GM18526 (cell line): ENCODE measurements around the gene TCP11L1.
A peak's percentile ranks its signal among the peaks of the same experiment; 100 is the strongest.

Experiments used
- POLR2A ChIP-seq: IDR thresholded peaks from 3 replicates; pipeline ENCODE4 v1.6.1; 2011; ENCODE audit not compliant: insufficient read length; ENCODE audit errors: extremely low read depth

TCP11L1 gene, protein sequence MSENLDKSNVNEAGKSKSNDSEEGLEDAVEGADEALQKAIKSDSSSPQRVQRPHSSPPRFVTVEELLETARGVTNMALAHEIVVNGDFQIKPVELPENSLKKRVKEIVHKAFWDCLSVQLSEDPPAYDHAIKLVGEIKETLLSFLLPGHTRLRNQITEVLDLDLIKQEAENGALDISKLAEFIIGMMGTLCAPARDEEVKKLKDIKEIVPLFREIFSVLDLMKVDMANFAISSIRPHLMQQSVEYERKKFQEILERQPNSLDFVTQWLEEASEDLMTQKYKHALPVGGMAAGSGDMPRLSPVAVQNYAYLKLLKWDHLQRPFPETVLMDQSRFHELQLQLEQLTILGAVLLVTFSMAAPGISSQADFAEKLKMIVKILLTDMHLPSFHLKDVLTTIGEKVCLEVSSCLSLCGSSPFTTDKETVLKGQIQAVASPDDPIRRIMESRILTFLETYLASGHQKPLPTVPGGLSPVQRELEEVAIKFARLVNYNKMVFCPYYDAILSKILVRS

DNA sequence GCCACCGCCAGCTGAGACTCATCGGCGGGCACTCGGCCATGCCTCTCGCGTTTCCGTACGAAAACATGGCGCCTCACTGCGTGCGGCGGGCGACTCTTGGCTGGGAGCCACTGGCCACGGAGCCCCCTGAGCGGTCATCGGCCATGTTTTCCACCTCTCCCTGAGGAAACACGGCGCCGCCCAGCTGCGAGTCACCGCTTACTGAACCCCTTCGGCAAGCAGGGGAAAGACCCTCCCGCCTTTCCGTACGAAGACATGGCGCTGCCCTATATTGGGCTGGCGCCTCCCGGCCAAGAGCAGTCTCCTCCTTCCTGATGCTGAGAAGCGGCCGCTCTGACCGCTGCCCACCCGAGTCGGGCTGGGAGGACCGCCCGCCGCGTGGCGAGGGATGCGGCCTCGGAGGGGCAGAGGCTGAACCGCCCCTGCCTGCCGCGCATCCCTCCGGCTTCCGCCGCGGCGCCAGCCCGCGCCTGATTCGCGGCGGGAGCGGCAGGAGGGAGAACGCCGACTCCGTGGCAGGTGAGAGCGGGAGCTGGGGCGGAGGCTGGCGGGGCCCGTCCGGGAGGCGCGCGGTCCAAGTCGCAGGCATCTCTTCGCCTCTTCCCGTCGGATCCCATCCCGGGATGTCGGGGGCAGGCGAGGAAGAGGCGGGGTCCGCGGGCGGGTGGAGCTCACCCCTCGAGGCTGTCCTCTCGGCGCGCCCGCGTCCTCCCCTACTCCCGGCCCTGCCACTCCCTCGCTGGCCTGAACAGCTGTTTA, at the start of gene TCP11L1:
TCP11L1 (plus strand) TSS at position 299 of the 759 bp plus-strand sequence. CDS start 4,202 bp downstream, outside the sequence.
- peak; percentile 59 for TF ChIP-seq POLR2A

DNA sequence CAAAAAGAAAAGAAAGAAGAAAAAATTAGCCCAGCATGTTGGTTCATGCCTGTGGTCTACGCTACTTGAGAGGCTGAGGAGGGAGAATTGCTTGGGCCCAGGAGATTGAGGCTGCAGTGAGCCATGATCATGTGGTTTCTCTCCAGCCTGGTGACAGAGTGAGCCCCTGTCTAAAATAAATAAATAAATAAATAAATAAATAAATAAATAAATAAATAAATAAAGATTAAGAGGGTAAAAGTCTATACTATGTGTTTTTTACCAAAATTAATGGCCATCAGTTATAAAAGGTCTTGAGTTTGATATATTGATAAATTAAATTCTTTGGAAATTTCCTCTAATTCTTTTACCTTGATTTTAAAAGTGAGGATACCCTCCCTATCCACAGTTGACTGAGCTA, 48.9 kb upstream of the TCP11L1 start:
- TF ChIP-seq POLR2A = no peak

- TF ChIP-seq POLR2A = no peak
Observed at GRCh38 chr11:32991427-32991826, 47.9 kb upstream of the TCP11L1 start.

DNA sequence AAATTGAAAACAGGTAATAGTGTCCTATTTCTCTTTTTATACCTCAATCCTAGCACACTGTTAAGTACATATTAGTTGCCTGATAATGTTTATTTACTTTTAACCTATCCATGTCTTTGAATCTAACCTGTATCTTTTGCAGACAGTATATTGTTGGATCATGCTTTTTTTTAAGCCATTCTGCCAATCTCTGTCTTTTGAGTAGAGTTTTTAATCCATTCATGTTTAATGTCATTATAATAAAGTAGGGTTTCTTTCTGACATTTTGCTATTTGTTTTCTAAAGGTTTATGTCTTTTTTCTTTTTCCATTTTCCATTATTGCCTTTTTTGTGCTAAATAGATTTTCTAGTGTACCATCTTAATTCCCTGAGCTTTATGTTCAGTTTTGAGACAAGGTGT, 47.5 kb upstream of the TCP11L1 start:
- no peak for TF ChIP-seq POLR2A

GRCh38 chr11:33000181-33000580, 39.2 kb upstream of the TCP11L1 start:
- TF ChIP-seq POLR2A = no peak

- no peak for TF ChIP-seq POLR2A
Observed at GRCh38 chr11:33001281-33001680, 38.1 kb upstream of the TCP11L1 start.

GRCh38 chr11:33001751-33002542, 37.4 kb upstream of the TCP11L1 start:
- TF ChIP-seq POLR2A = no peak

GRCh38 chr11:33005175-33005574, 34.2 kb upstream of the TCP11L1 start:
- TF ChIP-seq POLR2A = no peak

- TF ChIP-seq POLR2A = no peak
Observed at GRCh38 chr11:33006010-33006409, 33.4 kb upstream of the TCP11L1 start.

GRCh38 chr11:33013755-33014154, 25.6 kb upstream of the TCP11L1 start:
- no peak for TF ChIP-seq POLR2A

- peak; percentile 51 for TF ChIP-seq POLR2A
Observed at GRCh38 chr11:33015621-33016551, 23.5 kb upstream of the TCP11L1 start, which contains the start of gene DEPDC7. Gene DEPDC7, plus strand, starts transcription at chr11:33015878. Its CDS starts 78 bp downstream, at chr11:33015956.

DNA sequence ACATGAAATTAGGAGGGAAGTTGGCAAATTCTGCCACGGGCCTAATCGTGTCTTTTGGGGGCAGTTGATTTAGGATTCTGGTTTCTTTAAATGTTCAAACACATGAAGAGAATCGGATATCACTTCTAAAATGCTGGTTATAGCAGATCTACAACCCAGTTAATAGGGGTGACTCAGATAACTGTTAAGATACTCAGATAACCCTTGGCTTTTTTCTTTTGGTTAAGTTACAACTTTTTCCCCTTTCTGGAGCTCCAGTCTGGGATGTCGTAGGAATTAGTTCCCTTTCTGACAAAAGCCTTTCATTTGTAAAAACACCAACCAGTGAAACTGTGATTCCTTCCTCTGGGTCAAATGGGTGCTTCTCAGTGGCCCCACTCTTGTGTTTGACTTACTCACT, 22.7 kb upstream of the TCP11L1 start:
- TF ChIP-seq POLR2A = no peak

GRCh38 chr11:33017478-33017877, 21.9 kb upstream of the TCP11L1 start:
- no peak for TF ChIP-seq POLR2A

- no peak for TF ChIP-seq POLR2A
Observed at GRCh38 chr11:33017965-33018364, 21.4 kb upstream of the TCP11L1 start.

GRCh38 chr11:33018840-33019239, 20.5 kb upstream of the TCP11L1 start:
- no peak for TF ChIP-seq POLR2A

DNA sequence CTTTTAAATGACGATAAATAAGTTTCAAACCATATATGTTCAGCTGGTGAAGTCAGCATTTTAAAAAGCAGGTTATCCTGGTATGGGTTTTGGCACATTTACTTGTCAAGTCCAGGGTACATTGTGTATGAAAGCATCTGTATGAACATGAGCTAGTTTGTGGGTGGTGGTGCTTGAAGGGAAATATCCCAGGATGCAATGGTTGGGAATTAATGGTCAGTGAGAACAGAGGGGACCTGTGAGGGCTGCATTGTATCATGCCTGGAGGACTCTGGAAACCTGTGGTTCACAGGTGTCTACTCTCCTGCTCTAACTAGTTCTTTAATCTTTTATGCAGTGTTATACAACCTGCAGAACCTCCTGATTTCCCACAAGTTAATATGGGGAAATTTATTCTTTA, 17.9 kb upstream of the TCP11L1 start:
- no peak for TF ChIP-seq POLR2A
